GM12892 (cell line): ENCODE results near the gene AK9.

Source experiments
- POLR2A ChIP-seq: IDR thresholded peaks from 2 replicates; pipeline ENCODE4 v1.6.1; 2011; ENCODE audit warnings: low read depth, low read length, control low read depth
- POLR2AphosphoS5 ChIP-seq: IDR thresholded peaks from 2 replicates; pipeline ENCODE4 v1.6.1; 2011; ENCODE audit warnings: low read depth, low read length, control low read depth
- TAF1 ChIP-seq: IDR thresholded peaks from 2 replicates; pipeline ENCODE4 v1.6.1; 2011; ENCODE audit warnings: low read depth, mild to moderate bottlenecking, control low read depth, low read length, borderline replicate concordance

GRCh38 chr6:109451376-109451775, 239.6 kb downstream of the AK9 start:
- TF ChIP-seq POLR2AphosphoS5 (no peak), TAF1 (no peak), POLR2A (no peak)
